ENCODE measurements around the gene PCDH9.

PCDH9 gene

DNA sequence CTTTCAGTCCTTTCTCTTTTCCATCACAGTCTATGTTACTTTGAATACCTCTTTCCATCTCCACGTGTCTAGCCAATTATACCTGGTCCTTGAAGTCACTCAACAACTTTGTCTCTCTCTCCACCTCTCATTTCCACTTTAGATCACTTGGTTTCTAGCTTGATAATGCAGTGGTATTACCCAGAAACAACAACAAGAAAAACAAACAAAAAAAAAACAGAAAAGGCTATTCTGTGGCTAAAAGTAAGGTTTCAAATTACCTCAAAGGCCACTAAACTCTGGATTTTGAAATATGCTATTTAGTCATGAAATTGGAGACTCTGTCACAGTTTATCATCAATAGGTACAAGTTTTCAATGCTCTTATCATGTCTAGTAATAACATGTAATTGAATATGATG, 184.8 kb downstream of the PCDH9 start:
- TF ChIP-seq POLR2A (IDR thresholded peaks at IDR 0.05; ENCODE audit: low read depth, low read length), result no peak
- TF ChIP-seq TAF1 (IDR thresholded peaks at IDR 0.05; ENCODE audit: borderline replicate concordance, low read depth, low read length), result no peak
- FAIRE-seq (no peak), DNase-seq (ENCODE audit: insufficient read length) (no peak)

DNA sequence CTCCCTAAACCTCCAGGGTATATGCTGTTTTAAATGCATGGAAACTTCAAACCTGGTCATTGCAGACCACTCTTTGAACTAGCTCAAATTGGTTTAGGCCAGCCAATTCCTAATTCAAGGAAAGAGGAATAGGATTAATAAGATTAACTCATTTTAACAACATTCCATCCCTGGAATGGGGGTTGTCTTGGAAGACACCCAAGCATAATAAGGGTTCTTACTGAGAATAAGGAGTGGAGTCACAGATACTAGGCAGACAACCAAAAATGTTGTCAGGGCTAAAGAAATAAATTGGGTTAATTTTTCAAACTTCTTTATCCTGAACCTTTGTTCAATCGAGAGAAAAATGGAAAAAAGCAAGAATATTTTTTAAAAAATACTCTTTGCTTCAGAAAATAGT, 186.2 kb downstream of the PCDH9 start:
- FAIRE-seq (no peak), DNase-seq (ENCODE audit: insufficient read length) (no peak)
- TF ChIP-seq POLR2A (IDR thresholded peaks at IDR 0.05; ENCODE audit: low read depth, low read length), result no peak
- TF ChIP-seq POLR2AphosphoS5 (IDR thresholded peaks at IDR 0.05; ENCODE audit: low read depth, low read length), result no peak

DNA sequence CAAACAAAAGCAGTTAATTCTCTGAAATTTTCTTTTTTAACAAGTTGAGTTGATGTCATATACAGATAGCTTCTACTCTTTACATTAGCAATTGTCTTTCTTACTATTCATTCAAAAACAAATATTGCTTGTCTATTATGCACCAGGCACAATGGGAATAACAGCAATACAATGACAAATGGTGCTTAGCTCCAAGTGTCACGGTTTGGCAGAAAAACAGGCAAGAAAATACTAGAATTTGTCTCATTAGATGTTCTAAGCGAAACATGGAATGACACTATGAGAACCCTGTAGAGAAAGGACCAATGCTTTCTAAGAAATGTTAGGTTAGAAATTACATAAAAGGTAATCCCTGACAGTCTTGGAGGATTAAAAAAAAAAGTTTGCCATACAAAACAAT, 187.6 kb downstream of the PCDH9 start:
- no peak for DNase-seq (ENCODE audit: insufficient read length)
- FAIRE-seq, result no peak
- TF ChIP-seq TAF1 (IDR thresholded peaks at IDR 0.05; ENCODE audit: borderline replicate concordance, low read depth, low read length), result no peak
- TF ChIP-seq POLR2AphosphoS5 (IDR thresholded peaks at IDR 0.05; ENCODE audit: low read depth, low read length), result no peak
- TF ChIP-seq POLR2A (IDR thresholded peaks at IDR 0.05; ENCODE audit: low read depth, low read length), result no peak

DNA sequence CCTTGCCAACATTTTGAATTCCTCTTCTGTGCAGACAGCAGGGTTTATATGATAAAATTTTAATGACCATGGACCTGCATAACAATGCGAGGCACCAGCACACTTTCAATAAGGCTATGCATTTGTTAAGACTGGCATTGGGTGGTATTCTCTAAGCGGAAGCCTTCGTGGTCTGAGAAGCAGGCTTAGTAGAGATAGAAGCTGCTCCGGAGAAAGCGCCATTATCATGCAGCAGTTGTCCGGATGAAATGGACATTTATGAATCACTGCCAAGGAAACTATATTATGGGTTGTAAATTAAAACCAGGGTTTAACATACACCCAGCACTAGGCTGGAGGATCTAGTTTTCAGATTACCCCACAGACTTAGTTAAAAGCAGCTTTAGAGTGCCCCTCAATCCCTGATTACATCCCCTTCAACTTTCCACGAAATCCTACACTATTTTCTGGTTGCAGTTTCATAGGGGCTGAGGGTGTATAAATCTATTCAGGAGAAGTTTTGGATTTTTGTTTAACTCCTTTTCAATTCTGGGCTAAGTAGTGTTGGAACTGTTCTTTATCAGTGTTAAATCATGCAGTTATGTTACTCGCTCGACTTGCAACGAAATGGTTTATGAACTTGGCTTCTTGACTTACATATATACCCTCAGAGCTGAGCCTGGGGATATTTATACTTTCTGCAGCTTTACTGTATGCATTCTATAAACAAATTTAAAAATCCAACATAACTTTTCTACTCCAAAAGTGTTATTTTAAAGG, 193.3 kb downstream of the PCDH9 start:
- FAIRE-seq, result no peak

DNA sequence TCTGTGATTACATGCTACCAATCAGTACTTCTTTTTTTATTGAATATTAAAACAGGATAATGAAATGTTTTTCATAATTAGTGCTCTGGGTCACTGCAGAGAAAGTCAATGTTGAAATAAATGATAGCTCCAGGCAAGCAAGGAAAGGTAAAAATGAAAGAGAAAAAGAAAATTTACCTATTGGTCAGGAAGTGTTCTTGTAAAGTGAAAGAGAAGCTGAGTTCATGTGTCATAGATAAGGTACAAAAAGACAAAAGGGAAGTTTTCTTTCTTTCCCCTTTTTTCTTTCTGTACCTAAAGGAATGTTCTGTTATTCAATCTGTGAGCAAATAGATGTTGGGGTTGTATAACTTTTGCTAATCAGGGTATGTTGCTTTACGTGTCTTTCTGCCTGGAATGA, 197.0 kb downstream of the PCDH9 start:
- no peak for FAIRE-seq
- no peak for TF ChIP-seq POLR2A (IDR thresholded peaks at IDR 0.05; ENCODE audit: low read depth, low read length)
- TF ChIP-seq POLR2AphosphoS5 (IDR thresholded peaks at IDR 0.05; ENCODE audit: low read depth, low read length), result no peak
- TF ChIP-seq TAF1 (IDR thresholded peaks at IDR 0.05; ENCODE audit: borderline replicate concordance, low read depth, low read length), result no peak
- DNase-seq (ENCODE audit: insufficient read length), result no peak

More for the DNA sequence above, 193.3 kb downstream of the PCDH9 start:
- no peak for TF ChIP-seq POLR2A (IDR thresholded peaks at IDR 0.05; ENCODE audit: low read depth, low read length)
- TF ChIP-seq POLR2AphosphoS5 (IDR thresholded peaks at IDR 0.05; ENCODE audit: low read depth, low read length), result no peak
- TF ChIP-seq TAF1 (IDR thresholded peaks at IDR 0.05; ENCODE audit: borderline replicate concordance, low read depth, low read length), result no peak
- DNase-seq (ENCODE audit: insufficient read length), result no peak

DNA sequence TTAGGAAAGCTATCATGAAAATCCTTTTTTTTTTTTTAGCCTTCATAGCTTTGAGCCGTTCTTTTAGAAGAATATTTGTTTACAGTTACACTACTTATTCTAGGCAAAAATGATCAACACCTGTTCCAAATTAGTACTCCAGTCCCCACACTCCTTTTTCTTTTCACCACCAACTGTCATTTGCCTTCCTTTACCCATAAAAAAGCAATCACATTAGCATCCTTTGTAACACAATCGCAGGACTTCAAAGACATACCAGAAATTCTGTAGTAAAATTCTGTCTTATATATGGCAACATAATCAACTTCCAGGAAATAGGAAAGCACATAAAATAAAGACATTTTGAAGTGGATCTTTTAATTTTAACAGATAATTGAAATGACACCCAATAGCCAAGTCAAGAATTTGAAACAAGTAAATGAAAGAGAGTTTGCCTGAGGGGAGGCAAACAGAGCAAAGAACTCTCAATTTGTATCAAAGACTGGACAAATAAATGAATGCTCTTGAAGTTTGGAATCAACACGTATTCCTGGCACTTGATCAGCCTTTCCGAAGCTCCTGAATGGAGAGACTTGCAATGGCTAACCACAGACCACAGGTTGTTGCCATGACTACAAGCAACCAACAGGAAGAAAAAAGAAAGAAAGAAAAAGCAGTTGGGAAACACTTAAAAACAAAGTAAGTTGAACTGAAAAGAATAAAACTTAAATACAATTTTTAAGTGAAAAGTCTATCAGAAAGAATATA, 206.8 kb downstream of the PCDH9 start:
- FAIRE-seq (no peak), DNase-seq (ENCODE audit: insufficient read length) (no peak)
- TF ChIP-seq POLR2AphosphoS5 (IDR thresholded peaks at IDR 0.05; ENCODE audit: low read depth, low read length), result no peak
- TF ChIP-seq POLR2A (IDR thresholded peaks at IDR 0.05; ENCODE audit: low read depth, low read length), result no peak
- no peak for TF ChIP-seq TAF1 (IDR thresholded peaks at IDR 0.05; ENCODE audit: borderline replicate concordance, low read depth, low read length)

DNA sequence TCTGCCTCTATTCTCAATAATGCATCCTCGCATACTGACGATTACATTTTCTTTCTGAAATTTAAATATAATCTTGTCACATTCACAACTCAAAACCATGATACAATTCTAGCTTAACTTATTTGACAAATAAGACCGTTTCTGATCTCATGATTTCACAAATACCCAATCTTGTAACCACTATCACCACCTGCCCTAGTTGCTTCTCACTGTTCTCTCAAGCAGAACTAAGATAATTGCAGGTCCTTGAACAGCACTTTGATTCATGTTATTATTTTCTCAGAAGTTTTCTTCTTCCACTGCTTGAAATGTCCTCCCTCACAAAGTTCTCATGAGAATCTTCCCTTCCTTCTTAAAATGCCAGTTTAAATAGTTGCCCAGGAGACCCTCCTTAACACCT, 211.4 kb downstream of the PCDH9 start:
- DNase-seq (ENCODE audit: insufficient read length) (no peak), FAIRE-seq (no peak)
- TF ChIP-seq POLR2A (IDR thresholded peaks at IDR 0.05; ENCODE audit: low read depth, low read length) (no peak), POLR2AphosphoS5 (IDR thresholded peaks at IDR 0.05; ENCODE audit: low read depth, low read length) (no peak), TAF1 (IDR thresholded peaks at IDR 0.05; ENCODE audit: borderline replicate concordance, low read depth, low read length) (no peak)

DNA sequence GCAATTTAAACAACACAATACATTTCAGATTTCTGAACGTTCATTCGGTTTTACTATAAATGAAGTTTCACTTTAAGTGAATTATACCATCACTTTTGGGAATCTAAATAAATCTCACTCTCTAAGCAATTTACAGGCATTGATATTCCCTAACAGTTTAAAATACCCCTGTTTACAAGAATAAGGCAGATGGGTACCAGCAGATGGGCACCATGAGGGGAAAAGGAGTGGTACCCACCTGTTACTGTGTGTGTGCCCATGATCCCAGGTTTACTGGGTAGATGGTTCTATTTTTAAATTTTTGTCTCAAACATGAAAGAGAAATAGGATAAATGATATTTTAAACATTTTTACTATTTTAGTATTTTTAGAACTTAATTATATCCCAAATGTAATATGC, 212.9 kb downstream of the PCDH9 start:
- DNase-seq (ENCODE audit: insufficient read length) (no peak), FAIRE-seq (no peak)
- no peak for TF ChIP-seq TAF1 (IDR thresholded peaks at IDR 0.05; ENCODE audit: borderline replicate concordance, low read depth, low read length)
- no peak for TF ChIP-seq POLR2A (IDR thresholded peaks at IDR 0.05; ENCODE audit: low read depth, low read length)
- TF ChIP-seq POLR2AphosphoS5 (IDR thresholded peaks at IDR 0.05; ENCODE audit: low read depth, low read length), result no peak

DNA sequence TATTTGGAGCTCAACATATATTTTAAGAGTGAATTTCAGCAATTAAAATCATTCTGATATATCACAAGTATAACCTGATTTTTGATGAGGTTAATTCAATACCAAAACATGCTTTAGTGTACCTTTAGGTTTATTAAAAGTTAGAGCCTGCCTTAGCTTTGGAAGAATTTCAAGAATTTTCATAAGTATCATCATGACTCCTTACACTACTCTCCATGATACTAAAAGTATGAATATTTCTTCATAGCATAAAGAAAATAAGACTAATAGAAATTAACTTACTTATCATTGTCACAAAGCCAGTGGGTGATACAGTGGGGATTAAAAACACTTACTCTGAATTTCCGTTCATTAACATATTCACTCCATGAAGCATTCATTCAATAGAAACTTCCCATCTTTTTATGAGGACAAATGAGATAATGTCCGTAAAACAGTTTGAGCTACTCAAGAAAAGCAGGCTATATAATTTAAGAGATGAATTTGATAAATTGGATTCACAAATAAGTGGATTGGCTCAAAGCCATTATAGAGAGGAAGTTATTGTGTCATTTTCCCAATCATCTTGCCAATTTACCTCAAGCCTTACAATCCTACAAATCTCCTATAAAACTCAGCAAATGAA, 214.0 kb downstream of the PCDH9 start:
- no peak for TF ChIP-seq POLR2A (IDR thresholded peaks at IDR 0.05; ENCODE audit: low read depth, low read length)
- no peak for TF ChIP-seq POLR2AphosphoS5 (IDR thresholded peaks at IDR 0.05; ENCODE audit: low read depth, low read length)
- TF ChIP-seq TAF1 (IDR thresholded peaks at IDR 0.05; ENCODE audit: borderline replicate concordance, low read depth, low read length), result no peak
- FAIRE-seq (no peak), DNase-seq (ENCODE audit: insufficient read length) (no peak)

DNA sequence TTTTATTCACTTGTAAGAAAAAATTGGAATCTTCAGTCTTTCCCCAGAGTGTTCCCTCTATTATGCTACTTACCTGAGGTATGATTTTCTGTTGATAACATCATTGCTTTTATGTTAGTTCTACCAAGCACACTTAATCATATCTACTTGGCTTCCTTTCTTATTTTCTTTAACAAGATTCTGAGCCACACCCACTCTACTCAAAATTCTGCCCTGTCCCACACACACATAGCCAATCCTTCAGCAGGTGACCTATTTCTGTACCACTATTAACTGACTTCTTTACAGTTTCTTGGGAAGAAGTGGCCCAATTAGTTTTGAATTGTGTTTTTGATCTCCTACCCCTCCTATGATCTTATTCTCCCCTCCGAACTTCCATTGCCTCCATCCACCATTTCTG, 215.7 kb downstream of the PCDH9 start:
- TF ChIP-seq POLR2AphosphoS5 (IDR thresholded peaks at IDR 0.05; ENCODE audit: low read depth, low read length) (no peak), TAF1 (IDR thresholded peaks at IDR 0.05; ENCODE audit: borderline replicate concordance, low read depth, low read length) (no peak), POLR2A (IDR thresholded peaks at IDR 0.05; ENCODE audit: low read depth, low read length) (no peak)
- DNase-seq (ENCODE audit: insufficient read length), result no peak
- FAIRE-seq, result no peak

DNA sequence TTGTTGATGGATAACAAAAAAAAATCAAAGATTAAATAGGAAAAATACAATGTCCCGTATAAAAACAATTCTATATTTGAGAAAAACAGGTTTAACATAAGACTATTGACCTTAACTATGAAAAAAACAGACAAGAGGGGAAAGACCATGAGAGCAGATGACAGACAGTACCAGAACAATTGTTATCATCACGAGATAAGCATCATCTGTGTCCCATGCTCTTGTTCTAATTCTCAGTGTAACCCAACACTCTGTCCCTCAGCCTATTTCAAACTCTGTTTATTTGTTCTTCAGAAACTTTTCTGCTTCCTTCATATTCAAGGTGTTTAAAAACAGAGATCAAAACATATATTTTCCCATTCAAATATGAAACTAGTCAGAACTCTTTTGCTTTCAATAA, 216.4 kb downstream of the PCDH9 start:
- DNase-seq (ENCODE audit: insufficient read length), result no peak
- TF ChIP-seq POLR2A (IDR thresholded peaks at IDR 0.05; ENCODE audit: low read depth, low read length), result no peak
- no peak for TF ChIP-seq POLR2AphosphoS5 (IDR thresholded peaks at IDR 0.05; ENCODE audit: low read depth, low read length)
- no peak for TF ChIP-seq TAF1 (IDR thresholded peaks at IDR 0.05; ENCODE audit: borderline replicate concordance, low read depth, low read length)
- FAIRE-seq, result no peak
